HepG2 (cell line): ENCODE measurements around the gene RPH3AL. TPM values are rescaled to one million over a fixed set of nuclear protein-coding genes. Genes with fewer than 3 reads are reported as not detected.

ENCODE experiments used
- DMTF1 ChIP-seq: sonication (generic); formaldehyde crosslinking; IDR thresholded peaks from 2 replicates; pipeline ENCODE4 v1.4.0; 2020; ENCODE audit warnings: mild to moderate bottlenecking, missing genetic modification reagents
- KDM1A ChIP-seq: IDR thresholded peaks from 2 replicates; pipeline ENCODE4 v1.6.1; 2016; ENCODE audit warnings: missing compliant biosample characterization
- MIXL1 ChIP-seq: IDR thresholded peaks from 2 replicates; pipeline ENCODE4 v1.6.1; 2016
- MYC ChIP-seq: sonication (generic); formaldehyde crosslinking; IDR thresholded peaks from 2 replicates; pipeline ENCODE4 v1.9.0; 2021; ENCODE audit warnings: missing genetic modification reagents, borderline replicate concordance
- PATZ1 ChIP-seq: sonication (generic); formaldehyde crosslinking; IDR thresholded peaks from 2 replicates; pipeline ENCODE4 v1.4.0; 2020; ENCODE audit warnings: missing genetic modification reagents
- PCBP2 ChIP-seq: fragments of 200-400 bp; formaldehyde crosslinking; optimal IDR thresholded peaks from 2 replicates; pipeline ENCODE3; 2018; ENCODE audit warnings: low read length, low read depth; ENCODE audit not compliant: poor library complexity, severe bottlenecking
- PHF21A ChIP-seq: sonication (generic); formaldehyde crosslinking; IDR thresholded peaks from 2 replicates; pipeline ENCODE4 v1.5.0; 2020; ENCODE audit warnings: mild to moderate bottlenecking, missing genetic modification reagents
- POLR2AphosphoS5 ChIP-seq: IDR thresholded peaks from 2 replicates; pipeline ENCODE4 v1.6.1; 2012; ENCODE audit warnings: low read depth, low read length
- RAD21 ChIP-seq: fragments of 450-650 bp; formaldehyde crosslinking; IDR thresholded peaks from 2 replicates; pipeline ENCODE4 v1.5.0; 2020; ENCODE audit warnings: mild to moderate bottlenecking
- RBM39 ChIP-seq: fragments of 200-400 bp; formaldehyde crosslinking; IDR thresholded peaks from one replicate; pipeline ENCODE4 v1.6.1; 2018; ENCODE audit warnings: antibody characterized with exemption, mild to moderate bottlenecking, low read depth, low read length; ENCODE audit not compliant: poor library complexity, severe bottlenecking
- SAFB2 ChIP-seq: sonication (generic); formaldehyde crosslinking; IDR thresholded peaks from 2 replicates; pipeline ENCODE4 v1.5.1; 2020; ENCODE audit warnings: missing genetic modification reagents, low read depth, mild to moderate bottlenecking, borderline replicate concordance
- ZNF33B ChIP-seq: sonication (generic); formaldehyde crosslinking; IDR thresholded peaks from 2 replicates; pipeline ENCODE4 v1.5.1; 2020; ENCODE audit warnings: mild to moderate bottlenecking, missing genetic modification reagents
- polyA plus RNA-seq, 8 experiments: library from polyadenylated mRNA; depleted of rRNA in 3 of 8; stranded (reverse) in 7 of 8; unstranded in 1 of 8; fragments of >200 nt; fragmentation: Illumina TruSeq in 4 of 8; extraction: Trizol in 4 of 8; gene quantifications; 2 replicates each; pipeline versions ENCODE4 v1.2.1 to v1.2.3, GENCODE V29; 2011 to 2016; ENCODE audit warnings: low read depth in 4 of 8, missing spikeins in 1 of 8, mixed read lengths in 1 of 8; ENCODE audit not compliant: insufficient read depth in 1 of 8
- total RNA-seq, 5 experiments: library from RNA; depleted of rRNA; stranded (reverse); fragments of >200 nt; fragmentation: Illumina TruSeq; extraction: Trizol; gene quantifications; 2 replicates each; pipeline ENCODE4 v1.2.3, GENCODE V29; 2016; ENCODE audit warnings: low read depth in 1 of 5
- TF ChIP-seq, protein P1 (sequence below): sonication (generic); formaldehyde crosslinking; IDR thresholded peaks from 2 replicates; pipeline ENCODE4 v1.8.0; 2022; ENCODE audit warnings: mild to moderate bottlenecking, missing genetic modification reagents, borderline replicate concordance
- TF ChIP-seq, protein P2 (sequence below): sonication (generic); formaldehyde crosslinking; IDR thresholded peaks from 2 replicates; pipeline ENCODE4 v1.4.0; 2020; ENCODE audit warnings: missing genetic modification reagents
- TF ChIP-seq, protein P3 (sequence below): sonication (generic); formaldehyde crosslinking; IDR thresholded peaks from 2 replicates; pipeline ENCODE4 v1.5.1; 2020; ENCODE audit warnings: mild to moderate bottlenecking, missing genetic modification reagents, moderate library complexity

RPH3AL gene
- total and polyA plus RNA-seq, 2 of the 13 experiments (the other 11 are each of a cell fraction or from before 2014, with no cell fraction given) = 7.8 to 16.4 TPM

GRCh38 chr17:339193-340061 is 13.2 kb downstream of the RPH3AL start (continued):
- TF ChIP-seq PATZ1 = no peak
- no peak for TF ChIP-seq POLR2AphosphoS5
- TF ChIP-seq ZNF33B (CRISPR knock-in tag) = no peak
- 0 out of 2 replicates have a peak, but pooled peaks have one; percentile 22 for TF ChIP-seq PHF21A
- TF ChIP-seq MIXL1 (CRISPR knock-in tag) = no peak
- TF ChIP-seq KDM1A (CRISPR knock-in tag) = no peak
- TF ChIP-seq DMTF1 = no peak
- no peak for TF ChIP-seq RBM39
- 0 out of 2 replicates have a peak, but pooled peaks have one; percentile 8 for TF ChIP-seq MYC (CRISPR knock-in tag)
- TF ChIP-seq, protein P1, sequence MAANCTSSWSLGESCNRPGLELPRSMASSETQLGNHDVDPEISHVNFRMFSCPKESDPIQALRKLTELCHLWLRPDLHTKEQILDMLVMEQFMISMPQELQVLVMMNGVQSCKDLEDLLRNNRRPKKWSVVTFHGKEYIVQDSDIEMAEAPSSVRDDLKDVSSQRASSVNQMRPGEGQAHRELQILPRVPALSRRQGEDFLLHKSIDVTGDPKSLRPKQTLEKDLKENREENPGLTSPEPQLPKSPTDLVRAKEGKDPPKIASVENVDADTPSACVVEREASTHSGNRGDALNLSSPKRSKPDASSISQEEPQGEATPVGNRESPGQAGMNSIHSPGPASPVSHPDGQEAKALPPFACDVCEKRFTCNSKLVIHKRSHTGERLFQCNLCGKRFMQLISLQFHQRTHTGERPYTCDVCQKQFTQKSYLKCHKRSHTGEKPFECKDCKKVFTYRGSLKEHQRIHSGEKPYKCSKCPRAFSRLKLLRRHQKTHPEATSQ (CRISPR knock-in tag) = no peak
- TF ChIP-seq, protein P2, sequence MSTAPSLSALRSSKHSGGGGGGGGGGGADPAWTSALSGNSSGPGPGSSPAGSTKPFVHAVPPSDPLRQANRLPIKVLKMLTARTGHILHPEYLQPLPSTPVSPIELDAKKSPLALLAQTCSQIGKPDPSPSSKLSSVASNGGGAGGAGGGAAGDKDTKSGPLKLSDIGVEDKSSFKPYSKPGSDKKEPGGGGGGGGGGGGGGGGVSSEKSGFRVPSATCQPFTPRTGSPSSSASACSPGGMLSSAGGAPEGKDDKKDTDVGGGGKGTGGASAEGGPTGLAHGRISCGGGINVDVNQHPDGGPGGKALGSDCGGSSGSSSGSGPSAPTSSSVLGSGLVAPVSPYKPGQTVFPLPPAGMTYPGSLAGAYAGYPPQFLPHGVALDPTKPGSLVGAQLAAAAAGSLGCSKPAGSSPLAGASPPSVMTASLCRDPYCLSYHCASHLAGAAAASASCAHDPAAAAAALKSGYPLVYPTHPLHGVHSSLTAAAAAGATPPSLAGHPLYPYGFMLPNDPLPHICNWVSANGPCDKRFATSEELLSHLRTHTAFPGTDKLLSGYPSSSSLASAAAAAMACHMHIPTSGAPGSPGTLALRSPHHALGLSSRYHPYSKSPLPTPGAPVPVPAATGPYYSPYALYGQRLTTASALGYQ (CRISPR knock-in tag) = no peak
- 0 out of 2 replicates have a peak, but pooled peaks have one; percentile 34 for TF ChIP-seq RAD21 (CRISPR knock-in tag)
- no peak for TF ChIP-seq PCBP2
- TF ChIP-seq, protein P3, sequence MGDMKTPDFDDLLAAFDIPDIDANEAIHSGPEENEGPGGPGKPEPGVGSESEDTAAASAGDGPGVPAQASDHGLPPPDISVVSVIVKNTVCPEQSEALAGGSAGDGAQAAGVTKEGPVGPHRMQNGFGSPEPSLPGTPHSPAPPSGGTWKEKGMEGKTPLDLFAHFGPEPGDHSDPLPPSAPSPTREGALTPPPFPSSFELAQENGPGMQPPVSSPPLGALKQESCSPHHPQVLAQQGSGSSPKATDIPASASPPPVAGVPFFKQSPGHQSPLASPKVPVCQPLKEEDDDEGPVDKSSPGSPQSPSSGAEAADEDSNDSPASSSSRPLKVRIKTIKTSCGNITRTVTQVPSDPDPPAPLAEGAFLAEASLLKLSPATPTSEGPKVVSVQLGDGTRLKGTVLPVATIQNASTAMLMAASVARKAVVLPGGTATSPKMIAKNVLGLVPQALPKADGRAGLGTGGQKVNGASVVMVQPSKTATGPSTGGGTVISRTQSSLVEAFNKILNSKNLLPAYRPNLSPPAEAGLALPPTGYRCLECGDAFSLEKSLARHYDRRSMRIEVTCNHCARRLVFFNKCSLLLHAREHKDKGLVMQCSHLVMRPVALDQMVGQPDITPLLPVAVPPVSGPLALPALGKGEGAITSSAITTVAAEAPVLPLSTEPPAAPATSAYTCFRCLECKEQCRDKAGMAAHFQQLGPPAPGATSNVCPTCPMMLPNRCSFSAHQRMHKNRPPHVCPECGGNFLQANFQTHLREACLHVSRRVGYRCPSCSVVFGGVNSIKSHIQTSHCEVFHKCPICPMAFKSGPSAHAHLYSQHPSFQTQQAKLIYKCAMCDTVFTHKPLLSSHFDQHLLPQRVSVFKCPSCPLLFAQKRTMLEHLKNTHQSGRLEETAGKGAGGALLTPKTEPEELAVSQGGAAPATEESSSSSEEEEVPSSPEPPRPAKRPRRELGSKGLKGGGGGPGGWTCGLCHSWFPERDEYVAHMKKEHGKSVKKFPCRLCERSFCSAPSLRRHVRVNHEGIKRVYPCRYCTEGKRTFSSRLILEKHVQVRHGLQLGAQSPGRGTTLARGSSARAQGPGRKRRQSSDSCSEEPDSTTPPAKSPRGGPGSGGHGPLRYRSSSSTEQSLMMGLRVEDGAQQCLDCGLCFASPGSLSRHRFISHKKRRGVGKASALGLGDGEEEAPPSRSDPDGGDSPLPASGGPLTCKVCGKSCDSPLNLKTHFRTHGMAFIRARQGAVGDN (CRISPR knock-in tag) = peak; percentile 64
- no peak for TF ChIP-seq SAFB2 (CRISPR knock-in tag)
